Progenitor cell of endocrine pancreas (in vitro differentiated cells): ENCODE results near the gene PCYOX1L. TPM values are rescaled to one million over a fixed set of nuclear protein-coding genes. Genes with fewer than 3 reads are reported as not detected.

Experiments
- DNase-seq: peaks from one replicate; pipeline ENCODE4 v3.0.0; 2021; ENCODE audit warnings: low spot score; ENCODE audit not compliant: unreplicated experiment
- H3K27ac Mint-ChIP-seq: 2 replicates; pipeline ENCODE4 v1.8.0; 2021; ENCODE audit warnings: mild to moderate bottlenecking, moderate library complexity, mixed read lengths
- H3K27me3 Mint-ChIP-seq: 2 replicates; pipeline ENCODE4 v1.8.0; 2021; ENCODE audit warnings: mixed read lengths
- H3K36me3 Mint-ChIP-seq: 2 replicates; pipeline ENCODE4 v1.8.0; 2022; ENCODE audit warnings: mixed read lengths; ENCODE audit not compliant: insufficient read depth
- H3K4me1 Mint-ChIP-seq: 2 replicates; pipeline ENCODE4 v1.8.0; 2021; ENCODE audit warnings: low read depth, mixed read lengths
- H3K4me3 Mint-ChIP-seq: 2 replicates; pipeline ENCODE4 v1.8.0; 2021; ENCODE audit warnings: low read depth, mild to moderate bottlenecking, moderate library complexity, mixed read lengths
- H3K9me3 Mint-ChIP-seq: 2 replicates; pipeline ENCODE4 v1.8.0; 2021; ENCODE audit warnings: low read depth, mixed read lengths
- CTCF ChIP-seq: fragments of 200-600 bp; sonication (generic); IDR thresholded peaks from one replicate; pipeline ENCODE4 v1.5.0; 2021; ENCODE audit warnings: antibody characterized with exemption, mild to moderate bottlenecking; ENCODE audit not compliant: unreplicated experiment
- total RNA-seq: library from RNA; stranded (reverse); gene quantifications from 2 replicates; pipeline ENCODE4 v1.2.1, GENCODE V29; 2021

The PCYOX1L gene
- total RNA-seq, 1 donor from 2014 or later: 20.6 TPM

- Mint-ChIP-seq H3K9me3 (no peaks in the 10 kb centered on the region), H3K27me3 (peaks cover 8% of the 10 kb centered on the region), H3K4me3 (no peak overlapping the region), H3K36me3 (no peaks in the 10 kb centered on the region), H3K27ac (no peak overlapping the region), H3K4me1 (no peaks in the 10 kb centered on the region)
- no peak for DNase-seq
- no peak for TF ChIP-seq CTCF
Measured at GRCh38 chr5:149410721-149411432, 53.0 kb downstream of the PCYOX1L start.

- H3K4me3 Mint-ChIP-seq: no peak overlapping the region
- no peak overlapping the region for H3K27ac Mint-ChIP-seq
- no peaks in the 10 kb centered on the region for H3K4me1 Mint-ChIP-seq
- TF ChIP-seq CTCF: no peak
- H3K27me3 Mint-ChIP-seq: peaks cover 8% of the 10 kb centered on the region
- H3K36me3 Mint-ChIP-seq: no peaks in the 10 kb centered on the region
- no peak for DNase-seq
- no peaks in the 10 kb centered on the region for H3K9me3 Mint-ChIP-seq
Measured at GRCh38 chr5:149411738-149412519, 54.1 kb downstream of the PCYOX1L start.

- no peak overlapping the region for H3K27ac Mint-ChIP-seq
- H3K27me3 Mint-ChIP-seq: peaks cover under 1% of the 10 kb centered on the region
- no peak for DNase-seq
- no peak overlapping the region for H3K4me3 Mint-ChIP-seq
- no peaks in the 10 kb centered on the region for H3K36me3 Mint-ChIP-seq
- no peak for TF ChIP-seq CTCF
- H3K4me1 Mint-ChIP-seq: peaks cover 3% of the 10 kb centered on the region
- no peaks in the 10 kb centered on the region for H3K9me3 Mint-ChIP-seq
Measured at GRCh38 chr5:149412783-149413476, 55.1 kb downstream of the PCYOX1L start.

- no peak for DNase-seq
- H3K36me3 Mint-ChIP-seq: no peaks in the 10 kb centered on the region
- no peaks in the 10 kb centered on the region for H3K9me3 Mint-ChIP-seq
- no peak overlapping the region for H3K4me3 Mint-ChIP-seq
- no peaks in the 10 kb centered on the region for H3K27me3 Mint-ChIP-seq
- no peak overlapping the region for H3K27ac Mint-ChIP-seq
- no peak for TF ChIP-seq CTCF
- H3K4me1 Mint-ChIP-seq: peaks cover 3% of the 10 kb centered on the region
Measured at GRCh38 chr5:149413477-149414210, 55.8 kb downstream of the PCYOX1L start.
